HG03558 (cell line): ENCODE data around the gene STRIP2.
"Not testable (repeated sequence)": the region's sequence is repeated elsewhere in the genome, so short reads cannot be mapped to it uniquely, and the experiment has no call there.

ENCODE experiments used
- ATAC-seq: cut with Tn5 transposase; IDR thresholded peaks from one replicate; pipeline ENCODE4 v1.9.1; 2021; ENCODE audit warnings: moderate number of reproducible peaks; ENCODE audit not compliant: unreplicated experiment; ENCODE audit errors: extremely low read depth

Gene STRIP2

GRCh38 chr7:129450295-129450694, 16.1 kb downstream of the STRIP2 start:
- no peak for ATAC-seq

- no peak for ATAC-seq
Observed at GRCh38 chr7:129452589-129453231, 18.5 kb downstream of the STRIP2 start.

GRCh38 chr7:129453510-129454248, 19.4 kb downstream of the STRIP2 start:
- no peak for ATAC-seq

- ATAC-seq: no peak
Observed at GRCh38 chr7:129454249-129454551, 20.0 kb downstream of the STRIP2 start.

GRCh38 chr7:129456421-129456820, 22.2 kb downstream of the STRIP2 start:
- no peak for ATAC-seq

- no peak for ATAC-seq
Observed at GRCh38 chr7:129457101-129457500, 22.9 kb downstream of the STRIP2 start.

- no peak for ATAC-seq
Observed at GRCh38 chr7:129458171-129458570, 23.9 kb downstream of the STRIP2 start.

GRCh38 chr7:129461809-129462208, 27.6 kb downstream of the STRIP2 start:
- no peak for ATAC-seq

- ATAC-seq: no peak
Observed at GRCh38 chr7:129462420-129462819, 28.2 kb downstream of the STRIP2 start.

GRCh38 chr7:129464194-129464593, 30.0 kb downstream of the STRIP2 start:
- no peak for ATAC-seq

GRCh38 chr7:129465080-129465479, 30.8 kb downstream of the STRIP2 start:
- ATAC-seq: no peak

- ATAC-seq: no peak
Observed at GRCh38 chr7:129466796-129467195, 32.6 kb downstream of the STRIP2 start.

GRCh38 chr7:129468087-129468486, 33.9 kb downstream of the STRIP2 start:
- no peak for ATAC-seq

- ATAC-seq: no peak
Observed at GRCh38 chr7:129468547-129468946, 34.3 kb downstream of the STRIP2 start.

GRCh38 chr7:129469930-129470329, 35.7 kb downstream of the STRIP2 start:
- no peak for ATAC-seq

- ATAC-seq: no peak
Observed at GRCh38 chr7:129470411-129470810, 36.2 kb downstream of the STRIP2 start.

- ATAC-seq: no peak
Observed at GRCh38 chr7:129471402-129471827, 37.2 kb downstream of the STRIP2 start.

- ATAC-seq: not testable (repeated sequence)
Observed at GRCh38 chr7:129475931-129476330, 41.7 kb downstream of the STRIP2 start.

- not testable (repeated sequence) for ATAC-seq
Observed at GRCh38 chr7:129476398-129476797, 42.2 kb downstream of the STRIP2 start.

- no peak for ATAC-seq
Observed at GRCh38 chr7:129479831-129480230, 45.6 kb downstream of the STRIP2 start.

GRCh38 chr7:129480674-129481363, 46.6 kb downstream of the STRIP2 start:
- ATAC-seq: no peak
